ENCODE results near the gene KLHL4. TPM values are rescaled to one million over a fixed set of nuclear protein-coding genes. Genes with fewer than 3 reads are reported as not detected.
"Not testable (repeated sequence)": the region's sequence is repeated elsewhere in the genome, so short reads cannot be mapped to it uniquely, and the experiment has no call there.

KLHL4 gene
- total RNA-seq, 1 donor = 5.0 TPM

- TF ChIP-seq, protein P1, sequence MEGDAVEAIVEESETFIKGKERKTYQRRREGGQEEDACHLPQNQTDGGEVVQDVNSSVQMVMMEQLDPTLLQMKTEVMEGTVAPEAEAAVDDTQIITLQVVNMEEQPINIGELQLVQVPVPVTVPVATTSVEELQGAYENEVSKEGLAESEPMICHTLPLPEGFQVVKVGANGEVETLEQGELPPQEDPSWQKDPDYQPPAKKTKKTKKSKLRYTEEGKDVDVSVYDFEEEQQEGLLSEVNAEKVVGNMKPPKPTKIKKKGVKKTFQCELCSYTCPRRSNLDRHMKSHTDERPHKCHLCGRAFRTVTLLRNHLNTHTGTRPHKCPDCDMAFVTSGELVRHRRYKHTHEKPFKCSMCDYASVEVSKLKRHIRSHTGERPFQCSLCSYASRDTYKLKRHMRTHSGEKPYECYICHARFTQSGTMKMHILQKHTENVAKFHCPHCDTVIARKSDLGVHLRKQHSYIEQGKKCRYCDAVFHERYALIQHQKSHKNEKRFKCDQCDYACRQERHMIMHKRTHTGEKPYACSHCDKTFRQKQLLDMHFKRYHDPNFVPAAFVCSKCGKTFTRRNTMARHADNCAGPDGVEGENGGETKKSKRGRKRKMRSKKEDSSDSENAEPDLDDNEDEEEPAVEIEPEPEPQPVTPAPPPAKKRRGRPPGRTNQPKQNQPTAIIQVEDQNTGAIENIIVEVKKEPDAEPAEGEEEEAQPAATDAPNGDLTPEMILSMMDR (IDR thresholded peaks at IDR 0.05; ENCODE audit: insufficient read depth, low read length) = no peak
- no peak for DNase-seq (ENCODE audit: low read depth)
- H3K4me3 ChIP-seq (ENCODE audit: low read depth, low read length) = no peak overlapping the region
Measured at GRCh38 chrX:87636533-87636932, 118.9 kb downstream of the KLHL4 start.

DNA sequence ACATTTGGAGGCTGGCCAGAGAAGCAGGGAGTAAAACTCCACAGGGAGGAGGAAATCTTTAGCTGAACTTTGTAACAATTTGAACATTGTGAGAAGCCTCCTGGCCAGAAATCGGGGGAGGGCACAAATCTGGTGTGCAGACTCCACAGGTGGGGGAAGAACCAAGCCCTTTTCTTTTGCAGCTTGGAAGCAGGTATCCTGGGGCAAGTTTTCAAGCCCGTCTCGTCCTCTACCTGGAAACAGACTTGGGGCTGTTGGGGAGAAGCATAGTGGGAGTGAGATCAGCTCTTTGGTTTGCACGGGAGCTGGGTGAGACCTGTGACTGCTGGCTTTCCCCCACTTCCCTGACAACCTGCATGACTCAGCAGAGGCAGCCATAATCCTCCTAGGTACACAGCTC, 123.8 kb downstream of the KLHL4 start:
- DNase-seq (ENCODE audit: low read depth); H3K4me3 ChIP-seq (ENCODE audit: low read depth, low read length): not testable (repeated sequence)

DNA sequence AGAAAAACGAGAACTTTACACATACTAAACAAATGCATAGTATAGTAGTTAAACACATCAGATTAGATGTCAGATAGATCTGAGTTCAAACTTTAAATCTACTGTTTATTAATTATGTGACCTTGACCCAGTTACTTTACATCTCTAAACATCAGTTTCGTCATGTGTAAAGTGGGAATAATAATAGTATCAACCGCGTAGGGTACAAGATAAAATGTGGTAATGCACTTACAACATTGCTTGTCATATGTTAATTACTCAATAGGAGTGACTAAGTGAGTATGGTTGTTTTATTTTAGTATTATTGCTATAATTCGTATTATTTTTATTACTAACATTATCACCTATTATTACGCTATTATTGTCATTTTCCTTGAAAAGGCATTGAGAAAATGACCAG, 144.2 kb downstream of the KLHL4 start:
- H3K4me3 ChIP-seq (ENCODE audit: low read depth, low read length) = no peak overlapping the region
- TF ChIP-seq, protein P1 (IDR thresholded peaks at IDR 0.05; ENCODE audit: insufficient read depth, low read length) = no peak
- no peak for DNase-seq (ENCODE audit: low read depth)

DNA sequence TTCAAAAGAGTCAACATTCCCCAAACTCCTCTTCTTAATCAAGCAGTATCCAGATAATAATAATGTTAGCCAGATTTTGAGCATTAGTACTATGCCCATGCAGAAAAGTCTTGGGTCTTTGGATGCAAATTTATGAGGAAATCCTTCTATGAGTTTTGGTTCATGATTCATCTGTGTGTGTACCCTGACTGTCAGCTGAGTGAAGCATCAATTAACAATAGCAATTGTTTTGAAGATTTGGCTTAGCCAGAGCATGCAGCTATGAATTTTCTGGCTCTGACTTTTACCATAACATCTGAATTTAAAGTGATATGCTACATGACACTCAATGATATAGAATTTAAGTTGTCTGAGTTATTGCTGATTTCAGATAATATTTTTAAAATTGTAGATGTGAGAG, 145.8 kb downstream of the KLHL4 start:
- peak; percentile 1 for DNase-seq (ENCODE audit: low read depth)
- TF ChIP-seq, protein P1 (IDR thresholded peaks at IDR 0.05; ENCODE audit: insufficient read depth, low read length) = no peak
- no peak overlapping the region for H3K4me3 ChIP-seq (ENCODE audit: low read depth, low read length)

DNA sequence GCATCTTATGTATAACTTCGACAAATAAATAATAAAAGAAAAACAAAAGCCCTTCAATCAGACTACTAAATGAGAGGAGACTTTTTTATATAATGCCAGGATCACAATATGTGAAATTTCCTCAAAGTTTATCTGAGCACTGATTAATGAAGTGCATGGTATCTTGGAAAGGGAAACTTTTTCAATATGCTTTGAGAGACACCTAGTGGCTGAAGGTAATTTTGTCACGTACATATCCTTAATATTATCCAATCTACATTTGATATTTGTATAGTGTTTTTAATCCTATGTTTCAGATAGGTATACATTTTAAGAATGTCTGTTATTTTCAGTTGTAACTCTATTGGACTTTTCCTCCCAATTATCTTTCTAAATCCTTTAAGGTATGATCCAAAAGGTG, 146.8 kb downstream of the KLHL4 start:
- peak; percentile 63 for DNase-seq (ENCODE audit: low read depth)
- TF ChIP-seq, protein P1 (IDR thresholded peaks at IDR 0.05; ENCODE audit: insufficient read depth, low read length) = peak; percentile 55
- H3K4me3 ChIP-seq (ENCODE audit: low read depth, low read length) = no peak overlapping the region

DNA sequence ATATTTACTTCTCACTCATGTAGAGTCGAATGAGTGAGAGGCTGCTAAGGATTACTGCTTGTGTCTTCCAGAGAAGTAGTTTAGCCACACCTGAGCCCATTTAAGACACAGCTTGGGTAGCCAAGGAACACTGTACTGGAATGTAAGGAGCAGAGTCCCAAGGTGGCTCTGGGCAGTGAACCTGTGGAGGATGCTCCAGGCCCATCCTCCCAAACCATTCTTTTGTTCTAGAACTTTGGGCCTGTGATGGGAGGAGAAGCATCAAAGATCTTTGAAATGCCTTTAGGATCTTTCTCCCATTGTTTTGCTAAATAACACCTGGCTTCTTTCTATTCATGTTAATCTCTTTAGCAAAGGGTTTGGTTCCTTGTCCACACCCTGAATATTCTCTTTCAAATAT, 162.2 kb downstream of the KLHL4 start:
- H3K4me3 ChIP-seq (ENCODE audit: low read depth, low read length) = no peak overlapping the region
- TF ChIP-seq, protein P1 (IDR thresholded peaks at IDR 0.05; ENCODE audit: insufficient read depth, low read length) = no peak
- no peak for DNase-seq (ENCODE audit: low read depth)

GRCh38 chrX:87687703-87688102, 170.1 kb downstream of the KLHL4 start:
- H3K4me3 ChIP-seq (ENCODE audit: low read depth, low read length) = no peak overlapping the region
- no peak for DNase-seq (ENCODE audit: low read depth)
- TF ChIP-seq, protein P1 (IDR thresholded peaks at IDR 0.05; ENCODE audit: insufficient read depth, low read length) = no peak

GRCh38 chrX:87688113-87688748, 170.6 kb downstream of the KLHL4 start:
- not testable (repeated sequence) for H3K4me3 ChIP-seq (ENCODE audit: low read depth, low read length); DNase-seq (ENCODE audit: low read depth)

DNA sequence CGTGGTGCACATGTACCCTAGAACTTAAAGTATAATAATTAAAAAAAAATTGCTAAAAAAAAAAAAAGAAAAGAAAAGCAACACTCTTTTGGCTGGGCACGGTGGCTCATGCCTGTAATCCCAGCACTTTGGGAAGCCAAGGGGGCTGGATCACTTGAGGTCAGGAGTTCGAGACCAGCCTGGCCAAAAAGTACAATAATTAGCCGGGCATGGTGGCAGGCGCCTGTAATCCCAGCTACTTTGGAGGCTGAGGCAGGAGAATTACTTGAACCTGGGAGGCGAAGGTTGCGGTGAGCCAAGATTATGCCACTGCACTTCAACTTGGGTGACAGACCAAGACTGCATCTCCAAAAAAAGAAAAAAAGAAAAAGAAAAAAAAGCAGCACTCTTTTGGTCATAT, 171.6 kb downstream of the KLHL4 start:
- not testable (repeated sequence) for H3K4me3 ChIP-seq (ENCODE audit: low read depth, low read length); DNase-seq (ENCODE audit: low read depth)

All from fibroblast of the aortic adventitia (primary cell).